ENCODE measurements around the gene EFNA4.

Gene EFNA4

DNA sequence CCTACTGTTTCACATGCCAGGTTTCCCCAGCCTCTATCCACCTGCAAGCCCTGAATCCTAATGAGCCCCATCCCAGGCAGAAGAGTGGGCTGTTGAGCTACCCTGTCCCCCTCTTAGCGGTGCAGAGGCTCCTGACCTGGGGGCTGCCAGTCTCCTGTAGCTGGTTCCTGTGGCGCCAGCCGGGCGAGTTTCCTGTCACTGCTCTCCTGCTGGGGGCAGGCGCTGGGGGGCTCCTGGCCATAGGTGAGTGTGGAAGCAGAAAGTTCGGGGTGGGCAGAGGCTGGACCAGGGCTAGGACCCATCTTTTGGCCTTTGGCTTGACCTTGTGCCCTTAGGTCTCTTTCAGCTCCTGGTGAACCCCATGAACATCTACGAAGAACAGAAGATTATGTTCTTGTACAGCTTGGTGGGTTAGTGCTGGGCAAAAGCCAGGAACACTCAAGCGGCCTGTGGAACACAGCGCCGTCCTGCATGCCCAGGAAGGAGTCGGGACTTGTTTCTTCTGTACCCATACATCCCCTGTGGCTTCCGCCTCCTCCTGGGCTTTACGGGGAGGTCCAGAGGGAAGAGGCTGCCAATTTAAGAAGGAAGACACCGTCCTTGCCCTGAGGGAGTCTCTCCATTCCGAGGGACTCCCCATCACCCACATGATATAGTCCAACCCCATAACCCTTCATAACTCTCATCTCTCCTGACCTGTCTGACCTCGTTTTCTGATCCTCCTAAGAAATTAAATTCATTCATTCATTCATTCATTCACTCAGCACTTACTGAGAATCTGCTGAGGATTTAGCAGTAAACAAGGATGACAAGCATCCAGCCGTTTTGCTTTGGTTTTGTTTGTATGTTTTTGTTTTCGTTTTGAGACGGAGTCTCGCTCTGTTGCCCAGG, 29.0 kb upstream of the EFNA4 start:
- DNase-seq = no peak

GRCh38 chr1:155035936-155036335, 27.6 kb upstream of the EFNA4 start:
- no peak for DNase-seq

GRCh38 chr1:155037043-155037442, 26.5 kb upstream of the EFNA4 start:
- DNase-seq = peak; percentile 25

DNA sequence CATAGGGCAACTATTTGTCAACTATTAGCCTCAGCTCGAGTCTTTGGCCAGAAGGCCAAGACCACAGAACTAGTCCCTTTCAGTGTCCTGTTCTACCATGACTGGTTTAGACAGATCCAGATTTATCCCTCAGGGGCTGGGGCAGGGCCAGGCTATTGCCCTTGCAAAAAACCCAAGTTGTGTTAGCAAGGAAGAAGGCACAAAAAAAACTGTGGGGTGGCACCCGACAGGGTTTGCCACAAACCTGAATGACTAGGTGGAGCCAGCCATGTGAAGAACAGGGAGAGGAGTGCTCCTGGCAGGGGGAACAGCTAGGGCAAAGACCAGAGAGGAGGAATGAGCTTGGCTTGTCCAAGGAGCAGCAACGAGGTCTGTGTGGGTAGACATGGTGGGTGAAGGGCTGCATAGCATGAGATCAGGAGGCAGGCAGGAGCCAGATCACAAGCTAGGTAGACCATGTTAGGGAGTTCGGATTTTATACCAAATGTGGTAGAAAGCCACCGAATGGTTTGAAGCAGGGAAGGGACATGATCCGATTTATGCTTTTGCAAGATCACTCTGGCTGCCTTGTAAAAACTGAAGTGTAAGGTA, 25.6 kb upstream of the EFNA4 start:
- DNase-seq = no peak

DNA sequence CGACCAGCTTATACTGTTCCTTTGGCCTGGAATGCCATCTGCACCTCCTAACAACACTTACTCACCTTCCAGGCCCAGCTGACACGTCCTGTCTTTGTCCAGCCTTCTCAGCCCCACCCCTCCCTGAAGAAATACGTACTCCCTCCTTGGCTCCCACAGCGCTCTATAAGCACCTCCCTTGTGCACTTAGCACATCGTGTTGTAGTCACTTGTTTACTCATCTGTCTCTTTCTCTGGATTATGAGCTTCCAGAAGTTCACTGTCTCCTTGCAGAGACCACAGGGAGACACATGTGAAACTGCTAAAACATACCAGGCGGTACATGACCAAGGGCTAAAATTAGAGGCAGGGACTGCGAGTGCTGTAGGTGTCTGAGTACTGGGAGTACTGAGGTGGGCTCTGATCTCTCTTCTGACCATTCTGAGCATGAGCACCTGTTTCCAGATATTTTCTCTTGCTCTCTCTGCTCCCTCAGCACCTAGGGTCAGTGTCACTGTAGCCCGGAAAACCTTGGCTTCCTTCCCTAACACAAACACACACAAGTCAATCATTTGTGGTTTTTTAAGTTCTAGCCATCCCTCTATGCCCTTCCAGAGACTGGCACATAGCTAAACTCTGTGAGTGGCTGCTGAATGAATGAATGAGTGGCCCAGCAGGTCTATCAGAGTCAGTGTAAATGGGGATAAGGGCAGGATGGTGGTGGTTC, 24.8 kb upstream of the EFNA4 start:
- no peak for DNase-seq

GRCh38 chr1:155039308-155039669, 24.3 kb upstream of the EFNA4 start:
- no peak for DNase-seq

GRCh38 chr1:155040358-155041093, 23.0 kb upstream of the EFNA4 start:
- DNase-seq = no peak

DNA sequence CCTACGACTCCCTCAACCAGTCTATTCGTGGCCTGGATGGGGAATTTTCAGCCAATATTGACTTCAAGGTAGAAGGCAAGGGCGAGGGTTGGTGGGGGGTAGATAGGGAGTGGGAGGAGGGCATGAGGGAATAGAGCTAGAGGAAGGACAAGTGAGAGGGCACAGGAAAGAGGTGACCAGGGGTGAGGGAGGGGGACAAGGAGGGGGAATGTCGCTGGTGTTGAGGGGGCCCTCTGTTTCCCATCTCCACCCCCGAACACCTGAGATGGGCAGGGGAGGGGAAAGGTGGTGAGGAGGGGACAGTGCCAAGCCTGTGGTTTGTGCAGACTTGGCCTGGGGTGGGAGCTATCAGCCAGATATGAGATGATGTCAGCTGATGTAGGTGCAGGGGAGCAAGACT, 20.8 kb upstream of the EFNA4 start:
- no peak for DNase-seq

- no peak for DNase-seq
These were observed 20.2 kb upstream of the EFNA4 start for GRCh38 chr1:155043301-155043702.

DNA sequence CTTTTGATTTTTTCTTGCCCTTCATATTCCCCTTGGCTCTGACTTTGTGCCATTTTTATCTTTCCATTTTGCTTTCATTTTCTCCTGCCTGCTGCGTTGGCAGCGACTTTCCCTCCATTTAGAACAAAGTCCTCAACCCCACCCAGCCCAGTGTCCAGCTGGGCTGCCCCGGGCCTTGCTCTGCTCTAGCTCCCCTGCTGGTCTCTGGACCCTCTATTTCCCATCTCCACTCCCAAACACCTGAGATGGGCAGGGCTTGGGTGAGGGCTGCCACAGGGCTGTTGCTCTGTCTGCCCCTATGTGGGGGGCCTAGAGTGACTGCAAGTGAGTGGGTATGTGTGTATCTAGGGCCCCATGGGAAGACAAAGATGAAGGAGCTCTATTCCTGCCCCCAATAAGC, 19.7 kb upstream of the EFNA4 start:
- DNase-seq = no peak

- DNase-seq = no peak
These were observed 19.2 kb upstream of the EFNA4 start for GRCh38 chr1:155044365-155044764.

DNA sequence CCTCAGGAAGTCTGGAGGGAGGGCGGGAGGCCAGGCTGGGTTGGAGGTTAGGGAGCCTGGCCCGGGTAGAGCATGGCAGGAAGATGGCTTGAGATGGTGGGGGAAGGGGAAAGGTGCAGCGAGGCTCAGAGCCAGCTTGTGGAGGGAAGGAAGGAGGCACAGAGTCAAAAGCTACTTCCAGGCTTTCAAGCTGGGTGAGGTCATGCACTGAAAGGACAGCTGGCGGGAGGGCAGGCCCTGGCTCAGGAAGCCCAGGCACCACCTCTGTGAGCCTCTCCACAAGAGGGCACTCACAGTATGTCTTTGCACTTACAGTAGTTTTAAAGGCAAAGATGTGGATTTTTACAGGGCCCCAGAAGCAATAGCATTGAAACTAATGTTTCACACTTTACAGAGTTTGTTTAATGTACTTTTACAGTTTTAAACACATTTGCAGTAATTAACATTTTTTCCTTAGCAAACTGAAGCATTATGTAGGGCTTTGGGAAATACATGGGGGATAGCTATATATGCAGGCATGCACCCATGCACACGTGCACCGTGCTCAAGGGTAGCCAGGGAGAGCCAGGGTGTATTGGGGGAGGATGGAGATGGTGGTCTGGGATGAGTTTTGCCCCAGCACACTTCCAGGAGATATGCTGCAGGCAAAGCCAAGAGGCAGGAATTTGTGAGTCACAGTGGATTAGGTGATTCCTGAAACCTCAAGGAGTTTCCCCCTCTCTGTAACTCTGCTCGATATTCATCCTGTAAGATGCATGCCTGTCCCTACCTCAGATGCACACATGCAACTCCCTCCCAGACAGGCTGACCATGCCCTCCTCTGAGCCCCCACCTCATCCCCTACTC, 18.5 kb upstream of the EFNA4 start:
- peak; percentile 79 for DNase-seq

DNA sequence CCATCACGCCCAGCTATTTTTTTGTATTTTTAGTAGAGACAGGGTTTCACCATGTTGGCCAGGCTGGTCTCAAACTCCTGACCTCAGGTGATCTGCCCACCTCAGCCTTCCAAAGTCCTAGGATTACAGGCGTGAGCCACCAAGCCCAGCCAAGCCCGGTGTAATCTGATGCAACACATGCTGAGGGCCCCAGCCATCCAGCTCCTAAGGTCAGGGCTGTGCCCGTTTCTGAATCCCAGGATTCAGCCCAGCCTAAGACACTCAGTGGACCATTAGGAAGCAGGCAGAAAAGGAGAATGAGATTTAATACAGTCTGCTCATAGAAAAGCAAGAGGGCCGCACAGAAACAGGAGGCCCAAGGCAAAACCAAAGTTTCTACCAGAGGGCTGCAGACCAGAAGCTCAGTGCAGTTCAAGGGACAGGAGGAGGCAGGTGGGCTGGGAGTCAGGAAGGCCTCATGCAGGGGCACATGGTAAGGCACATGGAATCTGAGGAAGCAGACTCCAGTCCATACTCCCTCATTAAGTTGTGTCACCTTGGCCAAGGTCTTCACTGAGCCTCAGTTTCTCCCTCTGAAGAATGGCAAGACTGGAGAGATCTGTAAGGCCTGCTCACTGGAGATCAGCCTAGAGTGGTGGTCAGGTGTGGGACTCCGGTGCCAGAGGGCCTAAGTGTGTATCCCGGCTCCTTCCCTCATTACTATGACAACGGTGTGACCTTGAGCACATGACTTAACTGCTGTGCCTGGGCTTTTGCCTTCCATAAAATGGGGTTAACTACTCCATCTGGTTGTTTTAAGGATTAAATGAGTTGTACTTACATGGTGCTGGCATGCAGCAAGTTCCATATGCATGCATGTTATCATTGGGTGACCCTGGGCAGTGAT, 14.8 kb upstream of the EFNA4 start:
- no peak for DNase-seq

GRCh38 chr1:155049651-155050559, 13.6 kb upstream of the EFNA4 start:
- DNase-seq = peak; percentile 40

- peak; percentile 77 for DNase-seq
These were observed 12.8 kb upstream of the EFNA4 start, which contains the start of gene ADAM15 for GRCh38 chr1:155050560-155051341. Gene ADAM15 (plus strand): TSS chr1:155051316. CDS start chr1:155051387, 71 bp downstream.

DNA sequence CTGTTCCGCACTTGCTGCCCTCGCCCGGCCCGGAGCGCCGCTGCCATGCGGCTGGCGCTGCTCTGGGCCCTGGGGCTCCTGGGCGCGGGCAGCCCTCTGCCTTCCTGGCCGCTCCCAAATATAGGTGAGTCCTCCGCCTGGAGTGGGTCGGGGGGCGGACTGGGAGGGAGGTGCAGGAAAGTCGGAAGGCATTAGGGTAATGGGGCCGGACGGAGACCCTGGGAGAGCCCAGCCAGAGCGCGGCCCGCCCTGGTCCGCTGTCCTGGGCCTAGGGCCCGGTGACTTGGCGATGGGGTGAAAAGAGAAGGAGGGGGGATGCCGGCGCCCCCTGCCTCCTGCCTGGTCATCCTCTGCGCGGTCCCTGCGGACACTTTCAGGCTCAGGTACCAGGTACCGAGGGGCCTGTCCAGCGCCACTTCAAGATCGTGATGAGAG, 12.2 kb upstream of the EFNA4 start:
- no peak for DNase-seq

GRCh38 chr1:155051777-155052398, 11.7 kb upstream of the EFNA4 start:
- peak; percentile 53 for DNase-seq
